Measurements from ENCODE around the gene FAM83F. TPM values are rescaled to one million over a fixed set of nuclear protein-coding genes. Genes with fewer than 3 reads are reported as not detected.

FAM83F gene
- polyA plus RNA-seq, 4 donors, result 8.5 to 19.9 (median 14.0) TPM

DNA sequence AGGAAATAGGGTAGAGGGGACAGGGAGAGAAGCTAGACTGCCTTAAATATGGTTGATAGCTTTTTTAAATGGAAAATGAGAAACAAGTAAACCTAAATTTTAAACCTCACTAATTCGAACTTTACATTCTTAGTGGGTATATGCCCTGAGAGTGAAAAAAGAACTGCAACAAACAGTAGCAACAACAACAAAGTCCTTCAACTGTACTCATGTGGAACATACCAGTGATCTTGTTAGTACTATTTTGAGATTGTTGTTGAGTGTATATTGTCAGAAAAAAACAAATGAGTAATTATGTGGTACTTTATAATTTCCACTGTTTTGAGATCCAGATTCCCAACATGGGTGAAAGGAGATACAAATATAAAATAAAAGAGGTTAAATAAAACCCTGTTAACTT, 94.1 kb downstream of the FAM83F start:
- Histone ChIP-seq H3K9me3 (ENCODE audit: control insufficient read depth in 2 of 2, insufficient read depth in 1 of 2, low read depth in 1 of 2, low read length in 1 of 2) (peaks cover 0 to 3% of the 10 kb centered on the region in 2 donors), H3K36me3 (ENCODE audit: control insufficient read depth in 3 of 3, insufficient read depth in 2 of 3, low read depth in 1 of 3, low read length in 3 of 3) (no peaks in the 10 kb centered on the region), H3K4me3 (ENCODE audit: low read depth in 1 of 3, low read length in 3 of 3) (no peak overlapping the region), H3K4me1 (ENCODE audit: control insufficient read depth in 3 of 3, insufficient read depth in 2 of 3, low read depth in 1 of 3, low read length in 2 of 3) (no peaks in the 10 kb centered on the region), H3K27ac (ENCODE audit: low read depth in 1 of 3, low read length in 2 of 3) (no peak overlapping the region), H3K27me3 (ENCODE audit: control insufficient read depth in 3 of 3, insufficient read depth in 3 of 3, low read length in 3 of 3) (no peaks in the 10 kb centered on the region)
- no peak for DNase-seq
- 62 to 81% (median 74%) methylated on average over 1 of the region's 1 CpG for WGBS, 3 donors
- FAIRE-seq, result no peak

Other genes with a start within 250 kb of the FAM83F start
- gene ENTHD1, start 101.2 kb upstream of the FAM83F start, polyA plus RNA-seq, result under 1 TPM in 2 of 4 donors, not detected in 2; 0.01 to 0.06 TPM
- gene GRAP2, start 93.9 kb upstream of the FAM83F start, polyA plus RNA-seq, result 1 to 10 TPM; 2.0 to 3.4 (median 2.6) TPM
- under 1 TPM in 3 of 4 donors, not detected in 1; 0.04 to 0.54 (median 0.15) TPM for gene TMA7B, start 34.6 kb upstream of the FAM83F start, polyA plus RNA-seq
- gene TNRC6B, start 183.0 kb downstream of the FAM83F start, polyA plus RNA-seq, result 1 to 10 TPM; 2.2 to 9.6 (median 5.9) TPM

Measured in small intestine (tissue), 7 donors.